ENCODE measurements around the gene ECI2.

ECI2 gene

DNA sequence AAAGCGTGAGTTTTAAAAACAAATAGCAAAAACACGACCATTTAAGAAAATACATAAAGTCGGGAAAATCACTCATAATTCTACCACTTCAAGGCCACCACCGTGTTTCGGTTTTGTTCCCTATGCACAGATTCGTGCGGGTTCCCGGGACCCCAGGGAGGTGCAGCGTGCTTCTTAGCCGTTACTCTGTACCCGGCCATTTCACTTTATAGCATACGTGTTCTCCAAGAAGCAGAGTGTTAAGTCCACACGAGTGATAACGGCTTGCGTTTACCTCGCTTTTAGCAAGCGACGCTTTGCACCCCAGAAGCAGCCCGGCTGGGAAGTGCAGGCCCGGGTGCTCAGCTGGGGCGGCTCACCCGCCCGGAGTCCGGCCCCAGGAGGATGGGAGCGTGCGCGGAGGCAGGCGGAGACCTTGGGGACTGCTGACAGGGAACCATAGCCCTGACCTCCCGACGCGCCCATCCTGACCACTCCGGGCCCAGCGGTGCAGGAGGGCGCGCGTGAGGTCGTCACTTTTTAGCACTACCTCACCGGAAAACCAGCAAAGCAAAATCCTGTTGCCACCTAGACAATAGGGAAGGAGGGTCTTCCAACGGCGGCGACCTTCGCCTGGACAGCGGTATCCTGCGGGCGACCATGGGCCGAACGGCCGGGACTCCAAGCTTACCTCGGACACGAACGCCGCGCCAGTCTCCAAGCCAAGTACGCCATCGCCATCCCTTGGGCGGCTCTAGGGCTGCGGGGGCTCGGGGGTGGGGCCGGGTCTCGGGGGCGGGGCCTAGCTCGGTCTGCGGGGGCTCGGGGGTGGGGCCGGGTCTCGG is at the start of gene ECI2:
TSS of gene ECI2 (minus strand) at position 735 of the 824 bp plus-strand sequence. CDS start at position 720, 15 bp downstream.
- no peak for DNase-seq

GRCh38 chr6:4180652-4181255 is 45.4 kb upstream of the ECI2 start:
- DNase-seq, result no peak

- DNase-seq, result no peak
Measured at GRCh38 chr6:4179960-4180651, 44.7 kb upstream of the ECI2 start.

- DNase-seq, result no peak
Measured at GRCh38 chr6:4178737-4179333, 43.5 kb upstream of the ECI2 start.

DNA sequence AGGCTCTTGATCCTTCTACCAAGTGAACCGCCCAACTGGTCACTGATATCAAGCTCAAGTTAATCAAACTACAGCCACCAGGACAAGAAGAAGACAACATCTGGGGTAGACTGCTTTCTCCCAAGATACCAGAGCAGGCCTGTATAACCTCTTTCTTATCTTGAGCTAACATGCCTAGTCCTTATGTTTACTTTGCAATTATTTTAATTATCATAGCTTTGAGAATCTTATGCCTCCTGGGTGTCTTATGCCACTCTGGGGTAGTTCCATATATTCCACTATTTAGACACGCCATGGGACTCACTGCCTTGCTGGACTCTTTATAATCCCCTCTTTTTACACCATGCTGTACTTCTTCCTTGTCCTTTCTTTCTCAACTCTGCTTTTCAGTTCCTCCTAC is 41.5 kb upstream of the ECI2 start:
- no peak for DNase-seq

GRCh38 chr6:4174042-4174441 is 38.7 kb upstream of the ECI2 start:
- DNase-seq, result no peak

GRCh38 chr6:4172368-4172767 is 37.0 kb upstream of the ECI2 start:
- DNase-seq, result no peak

DNA sequence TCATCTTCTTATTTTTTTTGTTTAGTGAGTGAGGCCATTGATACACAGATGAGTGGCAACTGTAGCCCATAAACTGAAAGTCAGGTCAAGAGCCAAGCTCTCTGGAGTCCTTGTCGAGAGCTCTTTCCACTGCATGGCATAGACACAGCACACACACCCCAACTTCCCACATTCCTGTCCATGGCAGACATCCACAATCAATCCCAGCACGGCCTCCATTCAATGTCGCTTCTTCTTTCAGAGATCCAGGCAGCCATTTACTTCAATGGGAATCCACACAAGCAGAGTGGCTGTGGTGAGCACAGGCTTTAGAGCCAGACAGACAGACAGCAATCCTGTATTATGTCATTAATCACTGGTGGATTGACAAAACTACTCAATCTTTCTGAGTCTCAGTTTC is 34.9 kb upstream of the ECI2 start:
- DNase-seq, result no peak

DNA sequence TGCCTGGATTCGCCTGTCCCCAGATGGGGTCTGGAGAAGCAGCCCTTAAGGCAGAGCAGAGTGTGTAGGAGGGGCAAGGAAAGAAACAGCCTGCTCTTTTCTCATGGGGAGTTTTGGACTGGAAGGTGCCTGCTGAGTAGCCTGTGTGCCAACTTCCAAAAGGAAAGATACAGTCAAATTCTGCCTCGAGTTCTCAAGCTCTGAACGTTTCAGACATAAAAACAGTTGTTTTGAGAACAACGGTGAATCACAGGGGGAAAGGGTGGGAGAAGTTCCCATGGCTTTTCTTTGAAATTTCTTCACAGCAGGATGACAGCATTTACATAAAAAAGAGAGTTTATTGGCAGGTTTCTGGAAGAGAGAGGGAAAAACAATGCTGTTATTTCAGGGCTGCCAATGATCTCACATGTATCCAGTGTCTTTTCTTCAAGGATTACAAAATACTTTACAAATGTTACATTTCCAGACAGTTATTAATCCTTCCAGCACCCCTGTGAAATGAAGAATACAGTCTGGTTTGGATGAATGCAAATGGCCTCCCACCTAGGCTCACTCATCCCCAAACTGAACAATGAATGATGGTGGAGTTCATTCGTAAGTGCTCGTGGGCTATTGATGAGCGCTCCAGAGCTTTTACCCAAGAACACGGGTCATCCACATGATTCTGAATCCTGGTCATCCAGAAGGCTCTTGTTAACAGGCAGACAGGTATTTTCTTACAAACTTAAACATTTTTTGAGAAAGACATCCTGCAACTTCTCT is 33.8 kb upstream of the ECI2 start:
- no peak for DNase-seq

DNA sequence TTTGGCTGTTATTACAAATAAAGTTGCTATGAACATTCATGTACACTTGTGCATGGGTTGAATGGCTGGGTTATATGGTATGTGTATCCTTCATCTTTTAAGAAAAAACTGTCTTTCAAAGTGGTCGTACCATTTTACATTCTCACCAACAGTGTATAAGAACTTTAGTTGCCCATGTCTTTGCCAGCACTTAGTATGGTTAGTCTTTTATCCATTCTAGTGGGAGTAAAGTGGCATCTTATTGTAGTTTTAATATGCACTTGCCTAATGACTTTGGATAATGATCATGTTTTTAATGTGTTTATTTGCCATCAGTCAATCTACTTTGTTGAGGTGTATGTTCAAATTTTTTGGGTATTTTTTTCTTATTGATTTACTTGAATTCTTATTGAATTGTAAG is 32.5 kb upstream of the ECI2 start:
- no peak for DNase-seq

DNA sequence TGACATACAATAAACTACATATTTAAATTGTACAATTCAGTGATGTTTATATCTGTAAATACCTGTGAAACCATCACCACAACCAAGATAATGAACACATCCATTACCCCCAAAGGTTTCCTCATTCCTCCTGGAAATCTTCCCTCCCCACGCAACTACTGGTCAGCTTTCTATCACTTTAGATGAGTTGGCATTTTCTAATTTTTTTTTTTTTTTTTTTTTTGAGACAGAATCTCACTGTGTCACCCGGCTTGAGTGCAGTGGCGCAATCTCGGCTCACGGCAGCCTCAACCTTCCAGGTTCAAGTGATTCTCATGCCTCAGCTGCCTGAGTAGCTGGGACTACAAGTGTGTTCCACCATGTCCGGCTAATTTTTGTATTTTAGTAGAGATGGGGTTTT is 31.7 kb upstream of the ECI2 start:
- DNase-seq, result no peak

- DNase-seq, result no peak
Measured at GRCh38 chr6:4164456-4164855, 29.1 kb upstream of the ECI2 start.

GRCh38 chr6:4164117-4164442 is 28.7 kb upstream of the ECI2 start:
- DNase-seq, result no peak

- no peak for DNase-seq
Measured at GRCh38 chr6:4163408-4164116, 28.2 kb upstream of the ECI2 start.

- no peak for DNase-seq
Measured at GRCh38 chr6:4162370-4162769, 27.0 kb upstream of the ECI2 start.

DNA sequence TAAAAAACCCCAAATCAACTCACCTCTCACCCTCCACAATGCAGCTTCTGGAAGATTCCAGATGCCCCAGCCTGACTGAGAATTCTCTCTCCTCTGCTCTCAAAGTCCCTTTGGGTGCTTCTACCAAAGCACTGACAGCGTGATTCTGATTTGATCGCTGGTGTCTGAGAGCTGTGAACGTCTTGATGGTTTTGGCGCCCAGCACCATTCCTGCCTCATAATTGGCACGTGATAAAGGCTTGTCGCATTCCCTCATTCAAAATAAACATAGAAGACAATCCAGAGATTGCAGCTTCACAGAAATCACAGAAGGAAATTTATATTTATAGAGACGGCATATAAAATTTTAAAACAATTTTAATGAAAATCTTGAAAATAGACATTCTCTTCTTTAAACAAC is 24.1 kb upstream of the ECI2 start:
- no peak for DNase-seq

DNA sequence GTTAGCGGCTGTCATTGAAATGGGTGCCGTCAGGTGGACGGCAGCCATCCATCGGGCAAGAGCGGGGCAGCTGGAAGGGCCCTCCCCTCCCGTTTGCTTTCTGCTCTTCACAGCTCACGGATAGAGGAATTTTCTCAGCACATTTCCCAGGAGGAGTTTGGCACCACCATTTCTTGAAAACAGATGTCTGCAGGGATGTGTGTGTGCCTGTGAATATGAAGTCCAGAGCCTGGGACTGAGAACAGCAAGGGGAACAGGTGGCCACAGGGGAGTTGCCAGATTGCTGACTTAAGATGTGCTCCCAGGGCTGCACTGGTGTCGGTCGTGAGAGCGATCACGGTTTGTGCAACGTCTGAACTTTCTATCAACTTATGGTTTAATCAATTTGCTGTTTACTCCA is 22.1 kb upstream of the ECI2 start:
- DNase-seq, result peak; percentile 89

DNA sequence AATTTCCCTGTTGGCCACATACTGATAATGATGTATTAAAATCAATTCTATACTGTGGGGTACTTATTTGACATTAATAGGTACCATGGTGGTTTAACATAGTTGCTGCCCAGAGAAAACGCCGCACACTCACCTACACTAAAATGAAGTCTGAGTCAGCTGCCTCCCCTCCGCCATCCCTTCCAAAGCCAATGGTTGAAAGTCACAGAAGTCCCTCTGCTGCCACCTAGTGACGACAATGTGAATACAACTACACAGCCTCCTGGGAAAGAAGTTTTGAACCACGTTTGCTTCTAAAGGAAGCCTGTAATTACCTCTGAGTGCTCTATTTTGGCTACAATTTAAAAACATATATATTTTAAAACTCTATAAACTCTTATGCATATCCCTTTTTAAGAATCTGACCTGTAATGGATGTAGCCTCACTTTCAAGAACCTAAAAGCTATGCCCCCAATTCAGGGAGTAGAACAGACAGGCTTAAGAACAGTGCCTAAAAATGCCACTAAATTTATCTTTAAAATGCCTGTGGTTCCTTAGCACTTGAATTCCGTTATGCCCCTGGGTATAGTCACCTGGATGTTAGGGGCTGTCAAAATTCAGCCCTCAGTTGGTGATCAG is 20.6 kb upstream of the ECI2 start:
- DNase-seq, result peak; percentile 43

DNA sequence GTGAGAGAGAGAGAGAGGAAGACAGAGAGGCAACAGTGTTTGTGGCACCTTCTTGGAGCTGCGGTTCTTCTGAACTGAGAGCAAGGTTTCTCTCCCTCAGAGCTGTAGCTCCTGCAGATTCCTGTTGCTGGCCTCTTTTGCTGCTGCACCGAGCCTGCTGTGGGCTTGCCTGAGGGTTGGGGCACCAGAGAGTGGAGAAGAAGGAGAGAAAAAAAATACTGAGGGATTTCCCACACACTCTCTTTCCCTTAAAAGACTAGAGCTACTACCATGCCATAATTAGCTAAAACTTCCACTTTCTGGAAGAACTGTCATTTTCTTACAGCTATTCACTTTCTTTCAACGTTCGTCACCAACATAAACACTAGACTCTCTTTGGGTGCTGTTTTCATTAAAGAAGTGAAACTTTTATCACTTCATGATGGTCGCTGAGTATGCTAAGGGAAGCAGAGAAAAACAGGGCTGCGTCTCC is 18.2 kb upstream of the ECI2 start:
- no peak for DNase-seq

- DNase-seq, result no peak
Measured at GRCh38 chr6:4145083-4145482, 9.7 kb upstream of the ECI2 start.

- DNase-seq, result no peak
Measured at GRCh38 chr6:4139272-4139671, 3.9 kb upstream of the ECI2 start.

DNA sequence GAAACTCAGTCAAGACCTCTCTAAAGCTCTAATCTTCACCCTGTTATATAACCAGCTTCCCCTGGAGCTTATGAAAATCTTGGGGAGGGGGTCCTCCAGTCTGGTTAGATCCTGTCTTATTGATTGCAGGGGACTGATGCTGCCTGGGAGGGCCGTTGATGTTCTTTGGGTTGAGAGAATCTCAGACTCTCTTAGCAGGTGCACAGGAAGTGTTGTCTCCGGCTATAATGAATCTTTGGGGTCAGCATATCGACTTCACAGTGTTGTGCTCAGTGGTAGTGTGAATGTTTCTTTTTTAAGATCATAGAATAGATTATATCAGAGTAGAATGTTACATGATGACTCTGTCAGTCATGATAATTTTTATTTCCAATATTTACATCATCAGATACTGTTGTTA is 2.8 kb upstream of the ECI2 start:
- DNase-seq, result no peak

Data from NCI-H524 treated with DMSO at 0.1 percent for 48 hours (cell line).